ENCODE data around the gene ACOT4. TPM values are rescaled to one million over a fixed set of nuclear protein-coding genes. Genes with fewer than 3 reads are reported as not detected.

ACOT4 gene
- total RNA-seq, 4 donors from 2014 or later, result 4.3 to 4.8 (median 4.7) TPM; not detected in 1

GRCh38 chr14:73620268-73620667, 28.6 kb downstream of the ACOT4 start:
- no peak for DNase-seq
- Histone ChIP-seq H3K4me1 (no peaks in the 10 kb centered on the region), H3K4me3 (no peak overlapping the region), H3K27ac (no peak overlapping the region), H3K36me3 (no peaks in the 10 kb centered on the region), H3K27me3 (no peaks in the 10 kb centered on the region), H3K9me3 (no peaks in the 10 kb centered on the region)
- no peak for TF ChIP-seq POLR2A (IDR thresholded peaks at IDR 0.05)
- TF ChIP-seq CTCF (IDR thresholded peaks at IDR 0.05), result no peak

GRCh38 chr14:73623504-73624054, 31.9 kb downstream of the ACOT4 start:
- no peak for TF ChIP-seq POLR2A (IDR thresholded peaks at IDR 0.05)
- H3K27me3 ChIP-seq, result no peaks in the 10 kb centered on the region
- no peaks in the 10 kb centered on the region for H3K9me3 ChIP-seq
- no peaks in the 10 kb centered on the region for H3K36me3 ChIP-seq
- no peak overlapping the region for H3K27ac ChIP-seq
- DNase-seq, result no peak
- no peak overlapping the region for H3K4me3 ChIP-seq
- no peaks in the 10 kb centered on the region for H3K4me1 ChIP-seq

- Histone ChIP-seq H3K4me1 (no peaks in the 10 kb centered on the region), H3K27ac (no peak overlapping the region), H3K9me3 (no peaks in the 10 kb centered on the region), H3K27me3 (no peaks in the 10 kb centered on the region), H3K36me3 (no peaks in the 10 kb centered on the region), H3K4me3 (no peak overlapping the region)
- TF ChIP-seq POLR2A (IDR thresholded peaks at IDR 0.05) (no peak), CTCF (IDR thresholded peaks at IDR 0.05) (no peak)
- no peak for DNase-seq
These were observed 34.0 kb downstream of the ACOT4 start for GRCh38 chr14:73625706-73626105.

GRCh38 chr14:73627151-73627558, 35.5 kb downstream of the ACOT4 start:
- no peak for TF ChIP-seq POLR2A (IDR thresholded peaks at IDR 0.05)
- no peak for TF ChIP-seq CTCF (IDR thresholded peaks at IDR 0.05)
- no peaks in the 10 kb centered on the region for H3K4me1 ChIP-seq
- no peak overlapping the region for H3K27ac ChIP-seq
- H3K4me3 ChIP-seq, result no peak overlapping the region
- no peaks in the 10 kb centered on the region for H3K36me3 ChIP-seq
- no peaks in the 10 kb centered on the region for H3K9me3 ChIP-seq
- H3K27me3 ChIP-seq, result no peaks in the 10 kb centered on the region
- no peak for DNase-seq

- no peak for TF ChIP-seq CTCF (IDR thresholded peaks at IDR 0.05)
- no peak for TF ChIP-seq POLR2A (IDR thresholded peaks at IDR 0.05)
- H3K36me3 ChIP-seq, result no peaks in the 10 kb centered on the region
- no peaks in the 10 kb centered on the region for H3K27me3 ChIP-seq
- no peak overlapping the region for H3K27ac ChIP-seq
- peaks cover 0 to 9% (median 5%) of the 10 kb centered on the region in 4 donors for H3K4me1 ChIP-seq
- H3K9me3 ChIP-seq, result no peaks in the 10 kb centered on the region
- H3K4me3 ChIP-seq, result no peak overlapping the region
- DNase-seq, result no peak
These were observed 38.5 kb downstream of the ACOT4 start for GRCh38 chr14:73630009-73630780.
